ENCODE results near the gene SPOCD1.

SPOCD1 gene

GRCh38 chr1:31757204-31757679 is 58.6 kb downstream of the SPOCD1 start:
- Histone ChIP-seq H3K36me3 (ENCODE audit: insufficient read depth, low read length) (no peaks in the 10 kb centered on the region), H3K27me3 (ENCODE audit: control insufficient read depth in 1 of 2, insufficient read depth in 2 of 2, low read length in 2 of 2) (peaks cover 4 to 23% of the 10 kb centered on the region in 2 donors), H3K27ac (ENCODE audit: low read depth, low read length) (no peak overlapping the region), H3K9ac (ENCODE audit: low read length) (no peak overlapping the region), H3K9me3 (ENCODE audit: low read length) (no peaks in the 10 kb centered on the region), H3K4me1 (ENCODE audit: insufficient read depth, low read length) (peaks cover 11% of the 10 kb centered on the region), H3K4me3 (ENCODE audit: low read depth in 1 of 2, low read length in 2 of 2) (no peak overlapping the region)

GRCh38 chr1:31756578-31756977 is 59.2 kb downstream of the SPOCD1 start:
- H3K36me3 ChIP-seq (ENCODE audit: insufficient read depth, low read length) = no peaks in the 10 kb centered on the region
- peaks cover 11% of the 10 kb centered on the region for H3K4me1 ChIP-seq (ENCODE audit: insufficient read depth, low read length)
- H3K9ac ChIP-seq (ENCODE audit: low read length) = no peak overlapping the region
- no peaks in the 10 kb centered on the region for H3K9me3 ChIP-seq (ENCODE audit: low read length)
- no peak overlapping the region for H3K4me3 ChIP-seq (ENCODE audit: low read depth in 1 of 2, low read length in 2 of 2)
- no peak overlapping the region for H3K27ac ChIP-seq (ENCODE audit: low read depth, low read length)
- peaks cover 4 to 18% of the 10 kb centered on the region in 2 donors for H3K27me3 ChIP-seq (ENCODE audit: control insufficient read depth in 1 of 2, insufficient read depth in 2 of 2, low read length in 2 of 2)

- Histone ChIP-seq H3K9me3 (ENCODE audit: low read length) (no peaks in the 10 kb centered on the region), H3K9ac (ENCODE audit: low read length) (no peak overlapping the region), H3K4me1 (ENCODE audit: insufficient read depth, low read length) (peaks cover 6% of the 10 kb centered on the region), H3K27ac (ENCODE audit: low read depth, low read length) (no peak overlapping the region), H3K27me3 (ENCODE audit: control insufficient read depth in 1 of 2, insufficient read depth in 2 of 2, low read length in 2 of 2) (peaks cover 0 to 12% of the 10 kb centered on the region in 2 donors), H3K4me3 (ENCODE audit: low read depth in 1 of 2, low read length in 2 of 2) (no peak overlapping the region), H3K36me3 (ENCODE audit: insufficient read depth, low read length) (no peaks in the 10 kb centered on the region)
These were observed 59.9 kb downstream of the SPOCD1 start for GRCh38 chr1:31755850-31756492.

- H3K36me3 ChIP-seq (ENCODE audit: insufficient read depth, low read length) = no peaks in the 10 kb centered on the region
- no peak overlapping the region for H3K27ac ChIP-seq (ENCODE audit: low read depth, low read length)
- peaks cover 0 to 4% of the 10 kb centered on the region in 2 donors for H3K27me3 ChIP-seq (ENCODE audit: control insufficient read depth in 1 of 2, insufficient read depth in 2 of 2, low read length in 2 of 2)
- peaks cover 2% of the 10 kb centered on the region for H3K4me1 ChIP-seq (ENCODE audit: insufficient read depth, low read length)
- H3K9me3 ChIP-seq (ENCODE audit: low read length) = no peaks in the 10 kb centered on the region
- H3K4me3 ChIP-seq (ENCODE audit: low read depth in 1 of 2, low read length in 2 of 2) = no peak overlapping the region
- H3K9ac ChIP-seq (ENCODE audit: low read length) = no peak overlapping the region
These were observed 60.6 kb downstream of the SPOCD1 start for GRCh38 chr1:31755197-31755611.

- Histone ChIP-seq H3K4me1 (ENCODE audit: insufficient read depth, low read length) (no peaks in the 10 kb centered on the region), H3K27me3 (ENCODE audit: control insufficient read depth in 1 of 2, insufficient read depth in 2 of 2, low read length in 2 of 2) (no peaks in the 10 kb centered on the region), H3K27ac (ENCODE audit: low read depth, low read length) (no peak overlapping the region), H3K4me3 (ENCODE audit: low read depth in 1 of 2, low read length in 2 of 2) (no peak overlapping the region), H3K9ac (ENCODE audit: low read length) (no peak overlapping the region), H3K9me3 (ENCODE audit: low read length) (no peaks in the 10 kb centered on the region), H3K36me3 (ENCODE audit: insufficient read depth, low read length) (no peaks in the 10 kb centered on the region)
These were observed 61.4 kb downstream of the SPOCD1 start for GRCh38 chr1:31754397-31754796.

- H3K4me1 ChIP-seq (ENCODE audit: insufficient read depth, low read length) = no peaks in the 10 kb centered on the region
- no peak overlapping the region for H3K27ac ChIP-seq (ENCODE audit: low read depth, low read length)
- no peaks in the 10 kb centered on the region for H3K27me3 ChIP-seq (ENCODE audit: control insufficient read depth in 1 of 2, insufficient read depth in 2 of 2, low read length in 2 of 2)
- H3K9me3 ChIP-seq (ENCODE audit: low read length) = no peaks in the 10 kb centered on the region
- no peak overlapping the region for H3K4me3 ChIP-seq (ENCODE audit: low read depth in 1 of 2, low read length in 2 of 2)
- H3K9ac ChIP-seq (ENCODE audit: low read length) = no peak overlapping the region
- H3K36me3 ChIP-seq (ENCODE audit: insufficient read depth, low read length) = no peaks in the 10 kb centered on the region
These were observed 62.0 kb downstream of the SPOCD1 start for GRCh38 chr1:31753707-31754349.

- Histone ChIP-seq H3K27ac (ENCODE audit: low read depth, low read length) (no peak overlapping the region), H3K36me3 (ENCODE audit: insufficient read depth, low read length) (no peaks in the 10 kb centered on the region), H3K27me3 (ENCODE audit: control insufficient read depth in 1 of 2, insufficient read depth in 2 of 2, low read length in 2 of 2) (no peaks in the 10 kb centered on the region), H3K9ac (ENCODE audit: low read length) (no peak overlapping the region), H3K4me3 (ENCODE audit: low read depth in 1 of 2, low read length in 2 of 2) (no peak overlapping the region), H3K9me3 (ENCODE audit: low read length) (no peaks in the 10 kb centered on the region), H3K4me1 (ENCODE audit: insufficient read depth, low read length) (no peaks in the 10 kb centered on the region)
These were observed 62.8 kb downstream of the SPOCD1 start for GRCh38 chr1:31752952-31753475.

GRCh38 chr1:31752258-31752657 is 63.6 kb downstream of the SPOCD1 start:
- Histone ChIP-seq H3K36me3 (ENCODE audit: insufficient read depth, low read length) (no peaks in the 10 kb centered on the region), H3K9me3 (ENCODE audit: low read length) (no peaks in the 10 kb centered on the region), H3K27me3 (ENCODE audit: control insufficient read depth in 1 of 2, insufficient read depth in 2 of 2, low read length in 2 of 2) (no peaks in the 10 kb centered on the region), H3K4me1 (ENCODE audit: insufficient read depth, low read length) (no peaks in the 10 kb centered on the region), H3K27ac (ENCODE audit: low read depth, low read length) (no peak overlapping the region), H3K9ac (ENCODE audit: low read length) (no peak overlapping the region), H3K4me3 (ENCODE audit: low read depth in 1 of 2, low read length in 2 of 2) (no peak overlapping the region)

GRCh38 chr1:31751822-31752241 is 64.0 kb downstream of the SPOCD1 start:
- Histone ChIP-seq H3K9me3 (ENCODE audit: low read length) (no peaks in the 10 kb centered on the region), H3K27me3 (ENCODE audit: control insufficient read depth in 1 of 2, insufficient read depth in 2 of 2, low read length in 2 of 2) (no peaks in the 10 kb centered on the region), H3K9ac (ENCODE audit: low read length) (no peak overlapping the region), H3K27ac (ENCODE audit: low read depth, low read length) (no peak overlapping the region), H3K4me1 (ENCODE audit: insufficient read depth, low read length) (no peaks in the 10 kb centered on the region), H3K36me3 (ENCODE audit: insufficient read depth, low read length) (no peaks in the 10 kb centered on the region), H3K4me3 (ENCODE audit: low read depth in 1 of 2, low read length in 2 of 2) (no peak overlapping the region)

GRCh38 chr1:31750858-31751510 is 64.8 kb downstream of the SPOCD1 start:
- no peaks in the 10 kb centered on the region for H3K36me3 ChIP-seq (ENCODE audit: insufficient read depth, low read length)
- H3K4me1 ChIP-seq (ENCODE audit: insufficient read depth, low read length) = no peaks in the 10 kb centered on the region
- H3K9me3 ChIP-seq (ENCODE audit: low read length) = no peaks in the 10 kb centered on the region
- H3K27me3 ChIP-seq (ENCODE audit: control insufficient read depth in 1 of 2, insufficient read depth in 2 of 2, low read length in 2 of 2) = no peaks in the 10 kb centered on the region
- no peak overlapping the region for H3K27ac ChIP-seq (ENCODE audit: low read depth, low read length)
- no peak overlapping the region for H3K4me3 ChIP-seq (ENCODE audit: low read depth in 1 of 2, low read length in 2 of 2)
- H3K9ac ChIP-seq (ENCODE audit: low read length) = no peak overlapping the region

GRCh38 chr1:31749785-31750735 is 65.8 kb downstream of the SPOCD1 start:
- Histone ChIP-seq H3K27me3 (ENCODE audit: control insufficient read depth in 1 of 2, insufficient read depth in 2 of 2, low read length in 2 of 2) (no peaks in the 10 kb centered on the region), H3K4me1 (ENCODE audit: insufficient read depth, low read length) (no peaks in the 10 kb centered on the region), H3K4me3 (ENCODE audit: low read depth in 1 of 2, low read length in 2 of 2) (no peak overlapping the region), H3K9me3 (ENCODE audit: low read length) (no peaks in the 10 kb centered on the region), H3K36me3 (ENCODE audit: insufficient read depth, low read length) (no peaks in the 10 kb centered on the region), H3K9ac (ENCODE audit: low read length) (no peak overlapping the region), H3K27ac (ENCODE audit: low read depth, low read length) (no peak overlapping the region)

Data from muscle layer of colon (tissue), 2 donors.